ENCODE results near the gene ADD2. TPM values are rescaled to one million over a fixed set of nuclear protein-coding genes. Genes with fewer than 3 reads are reported as not detected.

The ADD2 gene
- polyA plus RNA-seq, 1 donor = 4.0 TPM

- no peak overlapping the region for H3K27ac ChIP-seq (ENCODE audit: low read length)
- no peak overlapping the region for H3K4me3 ChIP-seq (ENCODE audit: low read length)
- no peak for DNase-seq
- no peaks in the 10 kb centered on the region for H3K9me3 ChIP-seq (ENCODE audit: control insufficient read depth, low read depth, low read length)
- H3K4me1 ChIP-seq (ENCODE audit: control insufficient read depth, insufficient read depth, low read length) = no peaks in the 10 kb centered on the region
- no CpG with 5 or more reads among the region's 4 CpGs for WGBS (ENCODE audit: insufficient coverage, low lambda C conversion rate)
- peaks cover 11% of the 10 kb centered on the region for H3K27me3 ChIP-seq (ENCODE audit: control insufficient read depth, insufficient read depth, low read length)
- no peaks in the 10 kb centered on the region for H3K36me3 ChIP-seq (ENCODE audit: control insufficient read depth, insufficient read depth, low read length)
Observed at GRCh38 chr2:70684846-70685622, 83.0 kb downstream of the ADD2 start.

- Histone ChIP-seq H3K36me3 (ENCODE audit: control insufficient read depth, insufficient read depth, low read length) (no peaks in the 10 kb centered on the region), H3K9me3 (ENCODE audit: control insufficient read depth, low read depth, low read length) (no peaks in the 10 kb centered on the region), H3K4me1 (ENCODE audit: control insufficient read depth, insufficient read depth, low read length) (no peaks in the 10 kb centered on the region), H3K27me3 (ENCODE audit: control insufficient read depth, insufficient read depth, low read length) (peaks cover 11% of the 10 kb centered on the region), H3K27ac (ENCODE audit: low read length) (no peak overlapping the region), H3K4me3 (ENCODE audit: low read length) (no peak overlapping the region)
- no CpG with 5 or more reads among the region's 6 CpGs for WGBS (ENCODE audit: insufficient coverage, low lambda C conversion rate)
- DNase-seq = no peak
Observed at GRCh38 chr2:70683455-70683854, 84.5 kb downstream of the ADD2 start.

- no peak overlapping the region for H3K27ac ChIP-seq (ENCODE audit: low read length)
Observed at GRCh38 chr2:70680735-70681134, 87.3 kb downstream of the ADD2 start.

GRCh38 chr2:70679259-70679658 lies 88.7 kb downstream of the ADD2 start:
- no peaks in the 10 kb centered on the region for H3K9me3 ChIP-seq (ENCODE audit: control insufficient read depth, low read depth, low read length)
- no CpG with 5 or more reads among the region's 1 CpG for WGBS (ENCODE audit: insufficient coverage, low lambda C conversion rate)
- peaks cover 4% of the 10 kb centered on the region for H3K27me3 ChIP-seq (ENCODE audit: control insufficient read depth, insufficient read depth, low read length)
- no peak for DNase-seq
- no peak overlapping the region for H3K4me3 ChIP-seq (ENCODE audit: low read length)
- H3K36me3 ChIP-seq (ENCODE audit: control insufficient read depth, insufficient read depth, low read length) = no peaks in the 10 kb centered on the region
- H3K4me1 ChIP-seq (ENCODE audit: control insufficient read depth, insufficient read depth, low read length) = no peaks in the 10 kb centered on the region
- no peak overlapping the region for H3K27ac ChIP-seq (ENCODE audit: low read length)

More at GRCh38 chr2:70680735-70681134, 87.3 kb downstream of the ADD2 start:
- Histone ChIP-seq H3K4me3 (ENCODE audit: low read length) (no peak overlapping the region), H3K27me3 (ENCODE audit: control insufficient read depth, insufficient read depth, low read length) (no peaks in the 10 kb centered on the region), H3K9me3 (ENCODE audit: control insufficient read depth, low read depth, low read length) (no peaks in the 10 kb centered on the region), H3K4me1 (ENCODE audit: control insufficient read depth, insufficient read depth, low read length) (no peaks in the 10 kb centered on the region), H3K36me3 (ENCODE audit: control insufficient read depth, insufficient read depth, low read length) (no peaks in the 10 kb centered on the region)
- WGBS (ENCODE audit: insufficient coverage, low lambda C conversion rate) = no CpG with 5 or more reads among the region's 2 CpGs
- no peak for DNase-seq

GRCh38 chr2:70678576-70679143 lies 89.3 kb downstream of the ADD2 start:
- H3K27me3 ChIP-seq (ENCODE audit: control insufficient read depth, insufficient read depth, low read length) = peaks cover 4% of the 10 kb centered on the region

GRCh38 chr2:70676301-70677035 lies 91.5 kb downstream of the ADD2 start:
- Histone ChIP-seq H3K27me3 (ENCODE audit: control insufficient read depth, insufficient read depth, low read length) (peaks cover 4% of the 10 kb centered on the region), H3K27ac (ENCODE audit: low read length) (no peak overlapping the region), H3K4me3 (ENCODE audit: low read length) (no peak overlapping the region), H3K36me3 (ENCODE audit: control insufficient read depth, insufficient read depth, low read length) (no peaks in the 10 kb centered on the region), H3K9me3 (ENCODE audit: control insufficient read depth, low read depth, low read length) (no peaks in the 10 kb centered on the region), H3K4me1 (ENCODE audit: control insufficient read depth, insufficient read depth, low read length) (no peaks in the 10 kb centered on the region)
- DNase-seq = no peak
- WGBS (ENCODE audit: insufficient coverage, low lambda C conversion rate) = no CpG with 5 or more reads among the region's 20 CpGs

More at GRCh38 chr2:70678576-70679143, 89.3 kb downstream of the ADD2 start:
- H3K36me3 ChIP-seq (ENCODE audit: control insufficient read depth, insufficient read depth, low read length) = no peaks in the 10 kb centered on the region
- no peaks in the 10 kb centered on the region for H3K4me1 ChIP-seq (ENCODE audit: control insufficient read depth, insufficient read depth, low read length)
- WGBS (ENCODE audit: insufficient coverage, low lambda C conversion rate) = 86% methylated on average over 1 of the region's 17 CpGs
- H3K27ac ChIP-seq (ENCODE audit: low read length) = no peak overlapping the region
- DNase-seq = no peak
- no peaks in the 10 kb centered on the region for H3K9me3 ChIP-seq (ENCODE audit: control insufficient read depth, low read depth, low read length)
- H3K4me3 ChIP-seq (ENCODE audit: low read length) = no peak overlapping the region

GRCh38 chr2:70675862-70676261 lies 92.1 kb downstream of the ADD2 start:
- Histone ChIP-seq H3K27me3 (ENCODE audit: control insufficient read depth, insufficient read depth, low read length) (peaks cover 4% of the 10 kb centered on the region), H3K4me1 (ENCODE audit: control insufficient read depth, insufficient read depth, low read length) (no peaks in the 10 kb centered on the region), H3K4me3 (ENCODE audit: low read length) (no peak overlapping the region), H3K27ac (ENCODE audit: low read length) (no peak overlapping the region), H3K9me3 (ENCODE audit: control insufficient read depth, low read depth, low read length) (no peaks in the 10 kb centered on the region), H3K36me3 (ENCODE audit: control insufficient read depth, insufficient read depth, low read length) (no peaks in the 10 kb centered on the region)
- no peak for DNase-seq
- WGBS (ENCODE audit: insufficient coverage, low lambda C conversion rate) = no CpG with 5 or more reads among the region's 2 CpGs

- DNase-seq = no peak
- Histone ChIP-seq H3K9me3 (ENCODE audit: control insufficient read depth, low read depth, low read length) (no peaks in the 10 kb centered on the region), H3K4me1 (ENCODE audit: control insufficient read depth, insufficient read depth, low read length) (no peaks in the 10 kb centered on the region), H3K27ac (ENCODE audit: low read length) (no peak overlapping the region), H3K27me3 (ENCODE audit: control insufficient read depth, insufficient read depth, low read length) (peaks cover 4% of the 10 kb centered on the region), H3K4me3 (ENCODE audit: low read length) (no peak overlapping the region), H3K36me3 (ENCODE audit: control insufficient read depth, insufficient read depth, low read length) (no peaks in the 10 kb centered on the region)
- WGBS (ENCODE audit: insufficient coverage, low lambda C conversion rate) = no CpG with 5 or more reads among the region's 11 CpGs
Observed at GRCh38 chr2:70674636-70675430, 93.2 kb downstream of the ADD2 start.

- Histone ChIP-seq H3K27me3 (ENCODE audit: control insufficient read depth, insufficient read depth, low read length) (peaks cover 4% of the 10 kb centered on the region), H3K36me3 (ENCODE audit: control insufficient read depth, insufficient read depth, low read length) (no peaks in the 10 kb centered on the region), H3K27ac (ENCODE audit: low read length) (no peak overlapping the region), H3K4me3 (ENCODE audit: low read length) (no peak overlapping the region), H3K4me1 (ENCODE audit: control insufficient read depth, insufficient read depth, low read length) (no peaks in the 10 kb centered on the region), H3K9me3 (ENCODE audit: control insufficient read depth, low read depth, low read length) (no peaks in the 10 kb centered on the region)
- DNase-seq = no peak
- WGBS (ENCODE audit: insufficient coverage, low lambda C conversion rate) = no CpG with 5 or more reads among the region's 7 CpGs
Observed at GRCh38 chr2:70673041-70673647, 94.9 kb downstream of the ADD2 start.

Data from large intestine (tissue), 3 donors.